Skin of body (tissue), 2 donors: ENCODE results near the gene SPIRE2. TPM values are rescaled to one million over a fixed set of nuclear protein-coding genes. Genes with fewer than 3 reads are reported as not detected.
"Not testable (repeated sequence)": the region's sequence is repeated elsewhere in the genome, so short reads cannot be mapped to it uniquely, and the experiment has no call there.

Experiments
- DNase-seq: peaks from one replicate; lab custom pipeline; 2025; lab: John Stamatoyannopoulos, UW
- total RNA-seq: library from RNA; depleted of rRNA; stranded (reverse); fragments of >200 nt; gene quantifications from one replicate; pipeline ENCODE4 v1.2.3, GENCODE V29; 2014

SPIRE2 gene
- total RNA-seq, 1 donor from 2014 or later: 3.6 TPM

GRCh38 chr16:89862732-89863131 lies 34.5 kb downstream of the SPIRE2 start:
- no peak for DNase-seq

GRCh38 chr16:89863741-89864526 lies 35.7 kb downstream of the SPIRE2 start:
- no peak for DNase-seq

DNA sequence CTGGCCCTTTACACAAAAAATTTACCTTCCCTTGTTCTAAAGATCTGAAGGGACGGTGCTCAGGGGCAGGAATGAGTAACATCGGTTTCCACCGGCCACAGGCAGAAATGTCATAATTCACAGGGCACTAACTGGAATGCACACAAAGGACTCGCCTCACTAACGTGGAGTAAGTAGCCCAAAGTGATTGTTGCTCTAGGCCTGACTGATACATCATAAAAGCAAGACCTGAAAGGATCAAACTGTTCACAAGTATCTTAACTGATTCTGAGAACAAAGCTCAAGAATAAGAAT lies 36.2 kb downstream of the SPIRE2 start:
- DNase-seq: no peak

DNA sequence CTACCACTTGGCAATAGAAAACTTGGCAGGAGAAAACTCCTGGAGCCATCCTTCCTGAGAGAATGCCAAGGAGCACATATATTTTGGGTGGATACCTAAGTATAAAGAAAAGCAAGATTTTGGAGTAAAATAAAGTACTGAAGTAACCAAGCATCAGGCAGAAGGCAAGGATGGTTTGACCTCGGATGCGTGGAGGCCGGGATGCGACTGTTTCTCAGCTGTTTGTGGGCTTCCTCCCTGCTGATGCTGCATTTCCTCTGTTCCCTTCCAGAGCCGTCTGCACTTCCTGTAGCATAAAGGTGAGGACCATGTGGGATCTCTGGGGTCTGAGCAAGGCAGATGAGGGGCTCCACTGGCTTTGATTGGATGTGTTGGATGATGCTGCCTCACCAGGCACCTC lies 39.6 kb downstream of the SPIRE2 start:
- DNase-seq: no peak

- DNase-seq: no peak
Measured at GRCh38 chr16:89869911-89870310, 41.6 kb downstream of the SPIRE2 start.

GRCh38 chr16:89870440-89870839 lies 42.2 kb downstream of the SPIRE2 start:
- no peak for DNase-seq

GRCh38 chr16:89871895-89872294 lies 43.6 kb downstream of the SPIRE2 start:
- no peak for DNase-seq

DNA sequence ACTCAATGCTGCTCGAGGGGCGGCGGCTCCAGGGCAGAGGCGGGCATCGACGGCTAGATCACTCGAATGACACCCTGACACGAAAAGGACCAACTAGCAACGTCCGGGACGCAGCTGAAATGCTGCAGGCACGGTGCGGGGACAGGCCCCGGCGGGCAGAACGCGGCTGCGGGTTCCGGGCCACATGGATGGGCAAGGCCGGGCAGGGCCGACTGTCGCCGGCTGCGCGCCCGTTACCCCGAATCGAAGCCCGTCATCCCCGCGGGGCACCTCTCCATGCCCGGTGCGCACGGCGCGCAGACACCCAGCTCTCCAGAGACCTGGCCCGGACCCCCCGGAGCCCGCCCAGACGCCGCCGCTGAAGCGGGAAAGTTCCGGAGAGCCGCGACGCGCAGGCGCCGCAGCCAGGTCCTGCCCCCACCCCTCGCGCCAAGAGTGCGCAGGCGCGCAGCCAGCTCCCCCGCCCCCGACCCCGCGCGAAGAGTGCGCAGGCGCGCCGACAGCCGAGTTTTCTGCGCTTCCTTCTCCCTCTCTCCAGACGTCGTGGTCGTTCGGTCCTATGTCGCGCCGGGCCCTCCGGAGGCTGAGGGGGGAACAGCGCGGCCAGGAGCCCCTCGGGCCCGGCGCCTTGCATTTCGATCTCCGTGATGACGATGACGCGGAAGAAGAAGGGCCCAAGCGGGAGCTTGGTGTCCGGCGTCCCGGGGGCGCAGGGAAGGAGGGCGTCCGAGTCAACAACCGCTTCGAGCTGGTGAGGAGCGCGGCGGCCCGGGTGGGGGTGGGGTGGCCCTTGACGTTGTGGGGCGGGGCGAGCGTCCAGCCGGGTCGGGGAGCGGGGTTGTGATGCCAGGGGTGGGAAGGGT lies 45.1 kb downstream of the SPIRE2 start, which contains the start of gene TCF25:
TCF25 (plus strand) TSS at position 484 of the 863 bp plus-strand sequence; CDS start at position 560, 76 bp downstream.
- DNase-seq: peak; percentile 82

DNA sequence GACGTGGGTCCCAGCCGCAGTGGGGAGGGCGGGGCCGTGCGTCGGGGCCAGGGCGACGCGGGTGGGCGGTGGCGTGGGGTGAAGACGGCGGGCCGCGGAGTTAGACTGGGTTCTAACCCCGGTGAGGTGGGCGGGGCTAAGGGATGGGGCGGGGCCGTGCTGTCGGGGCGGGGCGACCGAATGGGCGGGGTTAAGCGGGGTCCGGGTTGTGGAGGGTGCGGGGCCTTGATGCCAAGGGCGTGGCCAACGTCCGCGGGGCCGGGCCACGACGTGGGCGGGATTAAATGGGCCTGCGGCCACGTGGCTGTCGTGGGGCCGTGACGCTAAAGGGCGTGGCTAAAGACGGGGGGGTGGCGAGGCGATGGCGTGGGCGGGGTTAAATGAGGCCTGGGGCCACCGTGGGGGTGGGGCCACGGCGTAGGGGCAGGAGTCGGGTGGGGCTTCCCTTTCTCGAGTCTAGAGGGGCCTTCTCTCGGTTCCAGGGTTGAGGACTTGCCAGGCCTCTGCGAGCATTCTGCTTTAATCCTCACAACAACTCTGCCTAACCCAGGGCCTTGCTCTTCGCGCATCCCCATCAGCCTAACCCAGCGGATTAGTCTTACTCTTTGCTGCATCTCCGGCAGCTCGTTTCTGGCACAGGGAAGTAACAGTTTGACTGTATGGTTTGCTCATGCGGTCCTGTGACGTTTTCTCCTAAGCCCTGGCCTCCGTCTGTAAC lies 45.9 kb downstream of the SPIRE2 start:
- peak; percentile 97 for DNase-seq

GRCh38 chr16:89879123-89879522 lies 50.8 kb downstream of the SPIRE2 start:
- not testable (repeated sequence) for DNase-seq

- DNase-seq: no peak
Measured at GRCh38 chr16:89880477-89881367, 52.4 kb downstream of the SPIRE2 start.

DNA sequence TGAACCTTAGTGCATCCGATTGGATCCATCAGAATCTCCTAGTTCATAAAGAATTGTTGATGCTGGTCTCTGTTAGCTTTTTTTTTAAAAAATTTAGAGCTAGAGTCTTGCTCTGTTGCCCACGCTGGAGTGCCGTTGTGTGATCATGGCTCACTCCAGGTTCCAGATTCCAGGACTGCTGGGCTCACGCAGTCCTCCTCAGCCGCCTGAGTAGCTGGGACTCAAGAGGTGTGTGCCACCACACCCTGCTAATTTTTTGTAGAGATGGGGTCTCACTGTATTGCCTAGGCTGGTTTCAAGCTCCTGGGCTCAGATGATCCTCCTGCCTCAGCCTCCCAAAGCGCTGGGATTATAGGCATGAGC lies 53.1 kb downstream of the SPIRE2 start:
- DNase-seq: no peak

- no peak for DNase-seq
Measured at GRCh38 chr16:89883346-89884040, 55.2 kb downstream of the SPIRE2 start.

- no peak for DNase-seq
Measured at GRCh38 chr16:89884041-89884421, 55.8 kb downstream of the SPIRE2 start.

DNA sequence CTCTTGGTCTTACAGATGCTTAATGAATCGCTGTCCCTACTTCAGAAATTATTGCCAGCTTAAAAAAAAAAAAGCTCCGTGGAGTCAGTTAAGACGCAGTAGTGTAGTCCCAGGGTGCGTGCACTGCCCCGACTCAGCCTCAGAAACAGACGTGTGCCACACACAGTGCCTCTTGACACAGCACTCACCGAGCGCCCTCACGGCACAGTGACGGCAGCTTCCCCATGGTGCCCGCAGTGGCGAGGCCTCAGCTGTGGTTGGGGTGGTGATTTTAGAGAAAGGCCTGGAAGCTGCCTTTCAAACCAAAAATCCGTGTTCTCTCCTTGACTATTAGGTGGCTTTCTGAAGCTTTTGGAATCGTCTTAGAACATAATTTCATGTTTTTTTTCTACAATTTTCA lies 59.0 kb downstream of the SPIRE2 start:
- DNase-seq: no peak

GRCh38 chr16:89890200-89890599 lies 61.9 kb downstream of the SPIRE2 start:
- DNase-seq: no peak

- no peak for DNase-seq
Measured at GRCh38 chr16:89890886-89891657, 62.8 kb downstream of the SPIRE2 start.

- DNase-seq: no peak
Measured at GRCh38 chr16:89892055-89892630, 63.9 kb downstream of the SPIRE2 start.

- DNase-seq: no peak
Measured at GRCh38 chr16:89892635-89893034, 64.4 kb downstream of the SPIRE2 start.
